SK-N-MC (cell line): ENCODE results near the gene GPR32.

Experiments
- EZH2 ChIP-seq: fragments of 200-600 bp; sonication (generic); IDR thresholded peaks from one replicate; pipeline ENCODE4 v1.6.1; 2017; ENCODE audit warnings: antibody characterized with exemption
- POLR2AphosphoS5 ChIP-seq: IDR thresholded peaks from 2 replicates; pipeline ENCODE4 v1.6.1; 2012; ENCODE audit warnings: mild to moderate bottlenecking, low read depth, low read length, borderline replicate concordance

DNA sequence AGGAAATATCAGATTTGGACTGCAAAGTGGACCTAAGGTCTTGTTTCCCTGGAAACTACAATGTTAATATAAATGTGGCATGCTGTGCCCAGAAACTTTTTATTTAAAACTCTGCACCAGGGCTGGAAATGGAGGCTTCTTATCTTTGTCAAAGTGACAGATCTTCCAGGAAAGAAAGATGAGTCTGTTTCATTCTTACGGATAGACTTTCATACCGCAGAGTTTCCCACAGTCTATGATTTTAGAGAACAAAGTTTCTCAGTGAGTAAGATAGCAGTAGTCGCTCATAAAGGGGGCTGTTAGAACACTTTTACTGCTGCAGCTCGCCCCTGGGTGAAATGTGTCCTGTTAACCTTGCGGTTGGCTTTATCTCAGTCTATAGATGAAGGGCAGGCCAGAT, 40.4 kb upstream of the GPR32 start:
- TF ChIP-seq POLR2AphosphoS5 = no peak
- no peak for TF ChIP-seq EZH2
